HL-60 (cell line): ENCODE results near the gene BCL2L1.

Source experiments
- DNase-seq, 2 experiments: peaks; one replicate each; pipeline ENCODE4 v3.0.0-alpha.2; 2010 to 2020; ENCODE audit warnings: low read depth in 1 of 2, low spot score in 1 of 2
- H3K27ac ChIP-seq: fragments of 250-450 bp; sonication (Bioruptor Pico); replicated peaks from 2 replicates; pipeline ENCODE4 v1.5.1; 2020; ENCODE audit warnings: mild to moderate bottlenecking, moderate library complexity
- H3K27me3 ChIP-seq: fragments of 250-450 bp; sonication (Bioruptor Pico); 2 replicates; pipeline ENCODE4 v1.5.1; 2021; ENCODE audit warnings: mild to moderate bottlenecking, moderate library complexity; ENCODE audit not compliant: insufficient read depth, poor library complexity, severe bottlenecking
- H3K4me3 ChIP-seq: replicated peaks from 2 replicates; pipeline ENCODE4 v1.5.1; 2011; ENCODE audit warnings: mild to moderate bottlenecking, control low read depth, low read length; ENCODE audit not compliant: insufficient read depth
- GABPA ChIP-seq: IDR thresholded peaks from 2 replicates; pipeline ENCODE4 v1.6.1; 2012; ENCODE audit warnings: low read depth
- POLR2AphosphoS5 ChIP-seq: IDR thresholded peaks from 2 replicates; pipeline ENCODE4 v1.6.1; 2012; ENCODE audit warnings: low read depth
- REST ChIP-seq: IDR thresholded peaks from 2 replicates; pipeline ENCODE4 v1.6.1; 2012; ENCODE audit warnings: low read depth; ENCODE audit not compliant: insufficient replicate concordance
- SPI1 ChIP-seq: IDR thresholded peaks from 2 replicates; pipeline ENCODE4 v1.6.1; 2012; ENCODE audit warnings: low read depth, mild to moderate bottlenecking, borderline replicate concordance
- TF ChIP-seq, protein P1 (sequence below): IDR thresholded peaks from one replicate; pipeline ENCODE4 v1.5.1; 2011; ENCODE audit warnings: low read length, control low read depth, inconsistent platforms; ENCODE audit not compliant: insufficient read depth

Gene BCL2L1

GRCh38 chr20:31713312-31714273, 9.1 kb downstream of the BCL2L1 start:
- H3K4me3 ChIP-seq: no peak overlapping the region
- H3K27me3 ChIP-seq: no peaks in the 10 kb centered on the region
- no peak overlapping the region for H3K27ac ChIP-seq
- TF ChIP-seq POLR2AphosphoS5: no peak
- no peak for TF ChIP-seq REST
- no peak for TF ChIP-seq GABPA
- TF ChIP-seq, protein P1, sequence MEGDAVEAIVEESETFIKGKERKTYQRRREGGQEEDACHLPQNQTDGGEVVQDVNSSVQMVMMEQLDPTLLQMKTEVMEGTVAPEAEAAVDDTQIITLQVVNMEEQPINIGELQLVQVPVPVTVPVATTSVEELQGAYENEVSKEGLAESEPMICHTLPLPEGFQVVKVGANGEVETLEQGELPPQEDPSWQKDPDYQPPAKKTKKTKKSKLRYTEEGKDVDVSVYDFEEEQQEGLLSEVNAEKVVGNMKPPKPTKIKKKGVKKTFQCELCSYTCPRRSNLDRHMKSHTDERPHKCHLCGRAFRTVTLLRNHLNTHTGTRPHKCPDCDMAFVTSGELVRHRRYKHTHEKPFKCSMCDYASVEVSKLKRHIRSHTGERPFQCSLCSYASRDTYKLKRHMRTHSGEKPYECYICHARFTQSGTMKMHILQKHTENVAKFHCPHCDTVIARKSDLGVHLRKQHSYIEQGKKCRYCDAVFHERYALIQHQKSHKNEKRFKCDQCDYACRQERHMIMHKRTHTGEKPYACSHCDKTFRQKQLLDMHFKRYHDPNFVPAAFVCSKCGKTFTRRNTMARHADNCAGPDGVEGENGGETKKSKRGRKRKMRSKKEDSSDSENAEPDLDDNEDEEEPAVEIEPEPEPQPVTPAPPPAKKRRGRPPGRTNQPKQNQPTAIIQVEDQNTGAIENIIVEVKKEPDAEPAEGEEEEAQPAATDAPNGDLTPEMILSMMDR: no peak
- no peak for TF ChIP-seq SPI1
- no peak for DNase-seq

GRCh38 chr20:31712564-31713311, 9.9 kb downstream of the BCL2L1 start:
- Histone ChIP-seq H3K27ac (no peak overlapping the region), H3K27me3 (no peaks in the 10 kb centered on the region), H3K4me3 (no peak overlapping the region)
- TF ChIP-seq GABPA (no peak), REST (no peak), POLR2AphosphoS5 (no peak), SPI1 (no peak)
- TF ChIP-seq, protein P1: no peak
- no peak for DNase-seq

- H3K27me3 ChIP-seq: no peaks in the 10 kb centered on the region
- no peak for DNase-seq
- H3K27ac ChIP-seq: no peak overlapping the region
- TF ChIP-seq GABPA (no peak), POLR2AphosphoS5 (no peak), SPI1 (no peak), REST (no peak)
- TF ChIP-seq, protein P1: no peak
- H3K4me3 ChIP-seq: no peak overlapping the region
Measured at GRCh38 chr20:31712112-31712553, 10.5 kb downstream of the BCL2L1 start.
